ENCODE measurements around the gene MAP4K4.

The MAP4K4 gene

GRCh38 chr2:101684313-101684712, 13.2 kb upstream of the MAP4K4 start:
- Histone ChIP-seq H3K4me1 (ENCODE audit: low read length) (peaks cover 5% of the 10 kb centered on the region), H3K27me3 (ENCODE audit: low read depth, low read length) (no peaks in the 10 kb centered on the region), H2AFZ (ENCODE audit: low read depth, low read length) (no peak overlapping the region), H3K9ac (ENCODE audit: low read length) (no peak overlapping the region), H3K36me3 (replicated peaks; ENCODE audit: low read depth, low read length) (no peaks in the 10 kb centered on the region), H3K4me2 (ENCODE audit: low read length) (no peak overlapping the region), H3K27ac (ENCODE audit: low read length) (no peak overlapping the region), H3K9me3 (ENCODE audit: insufficient read depth, low read length) (no peaks in the 10 kb centered on the region), H3K4me3 (ENCODE audit: low read length) (no peak overlapping the region), H4K20me1 (ENCODE audit: insufficient read depth, low read length) (no peaks in the 10 kb centered on the region), H3K79me2 (ENCODE audit: low read length) (no peaks in the 10 kb centered on the region)
- TF ChIP-seq CTCF (IDR thresholded peaks at IDR 0.05; ENCODE audit: low read depth, low read length): no peak
- TF ChIP-seq EZH2phosphoT487 (IDR thresholded peaks at IDR 0.05; ENCODE audit: low read depth): no peak

- Histone ChIP-seq H2AFZ (ENCODE audit: low read depth, low read length) (no peak overlapping the region), H3K4me1 (ENCODE audit: low read length) (peaks cover 8% of the 10 kb centered on the region), H3K27ac (ENCODE audit: low read length) (no peak overlapping the region), H3K36me3 (replicated peaks; ENCODE audit: low read depth, low read length) (no peaks in the 10 kb centered on the region), H3K4me2 (ENCODE audit: low read length) (no peak overlapping the region), H3K27me3 (ENCODE audit: low read depth, low read length) (no peaks in the 10 kb centered on the region), H4K20me1 (ENCODE audit: insufficient read depth, low read length) (no peaks in the 10 kb centered on the region), H3K9me3 (ENCODE audit: insufficient read depth, low read length) (no peaks in the 10 kb centered on the region), H3K9ac (ENCODE audit: low read length) (no peak overlapping the region), H3K79me2 (ENCODE audit: low read length) (no peaks in the 10 kb centered on the region), H3K4me3 (ENCODE audit: low read length) (no peak overlapping the region)
- TF ChIP-seq EZH2phosphoT487 (IDR thresholded peaks at IDR 0.05; ENCODE audit: low read depth): no peak
- no peak for TF ChIP-seq CTCF (IDR thresholded peaks at IDR 0.05; ENCODE audit: low read depth, low read length)
Measured at GRCh38 chr2:101688261-101688660, 9.2 kb upstream of the MAP4K4 start.

- Histone ChIP-seq H3K27me3 (ENCODE audit: low read depth, low read length) (no peaks in the 10 kb centered on the region), H3K4me3 (ENCODE audit: low read length) (no peak overlapping the region), H3K36me3 (replicated peaks; ENCODE audit: low read depth, low read length) (no peaks in the 10 kb centered on the region)
Measured at GRCh38 chr2:101689114-101689825, 8.2 kb upstream of the MAP4K4 start.

More at GRCh38 chr2:101689114-101689825, 8.2 kb upstream of the MAP4K4 start:
- no peaks in the 10 kb centered on the region for H3K79me2 ChIP-seq (ENCODE audit: low read length)
- no peaks in the 10 kb centered on the region for H3K9me3 ChIP-seq (ENCODE audit: insufficient read depth, low read length)
- H2AFZ ChIP-seq (ENCODE audit: low read depth, low read length): no peak overlapping the region
- H3K9ac ChIP-seq (ENCODE audit: low read length): no peak overlapping the region
- TF ChIP-seq CTCF (IDR thresholded peaks at IDR 0.05; ENCODE audit: low read depth, low read length) (no peak), EZH2phosphoT487 (IDR thresholded peaks at IDR 0.05; ENCODE audit: low read depth) (no peak)
- no peaks in the 10 kb centered on the region for H4K20me1 ChIP-seq (ENCODE audit: insufficient read depth, low read length)
- H3K27ac ChIP-seq (ENCODE audit: low read length): no peak overlapping the region
- no peak overlapping the region for H3K4me2 ChIP-seq (ENCODE audit: low read length)
- peaks cover 8% of the 10 kb centered on the region for H3K4me1 ChIP-seq (ENCODE audit: low read length)
